CD14-positive monocyte (primary cell): ENCODE measurements around the gene PACSIN1. TPM values are rescaled to one million over a fixed set of nuclear protein-coding genes. Genes with fewer than 3 reads are reported as not detected.
A peak's percentile ranks its signal among the peaks of the same experiment; 100 is the strongest.

Experiments
- DNase-seq, 3 donors: peaks; one replicate each; pipeline ENCODE4 v3.0.0-alpha.2; 2011 to 2022
- H2AFZ ChIP-seq: 2 replicates; pipeline ENCODE4 v1.6.0; 2012; ENCODE audit warnings: mild to moderate bottlenecking, low read depth, low read length, inconsistent platforms; ENCODE audit not compliant: insufficient read depth, poor library complexity, severe bottlenecking
- H3K27ac ChIP-seq, 2 donors: 1 replicate in 1 of 2; 2 replicates in 1 of 2; pipeline ENCODE4 v1.5.1; 2012 to 2013; ENCODE audit warnings: low read length in 2 of 2, control low read depth in 1 of 2, inconsistent platforms in 1 of 2, low read depth in 1 of 2, mild to moderate bottlenecking in 1 of 2
- H3K27me3 ChIP-seq, 2 donors: one replicate each; pipeline versions ENCODE4 v1.6.0 to v1.6.1; 2011 to 2013; ENCODE audit warnings: low read length in 2 of 2; ENCODE audit not compliant: control insufficient read depth in 2 of 2, insufficient read depth in 2 of 2
- H3K36me3 ChIP-seq, 2 donors: replicated peaks in 1 of 2; 1 replicate in 1 of 2; 2 replicates in 1 of 2; pipeline versions ENCODE4 v1.5.1 to v1.6.1; 2012 to 2013; ENCODE audit warnings: low read length in 2 of 2, control low read depth in 1 of 2, inconsistent platforms in 1 of 2, mild to moderate bottlenecking in 1 of 2; ENCODE audit not compliant: insufficient read depth in 2 of 2, control insufficient read depth in 1 of 2
- H3K4me1 ChIP-seq, 2 donors: 1 replicate in 1 of 2; 2 replicates in 1 of 2; pipeline versions ENCODE4 v1.5.1 to v1.6.1; 2012 to 2013; ENCODE audit warnings: low read length in 2 of 2, control low read depth in 1 of 2, inconsistent platforms in 1 of 2, mild to moderate bottlenecking in 1 of 2, moderate library complexity in 1 of 2; ENCODE audit not compliant: insufficient read depth in 2 of 2, control insufficient read depth in 1 of 2
- H3K4me2 ChIP-seq: replicated peaks from 2 replicates; pipeline ENCODE3; 2012; ENCODE audit warnings: low read length, moderate library complexity, mild to moderate bottlenecking; ENCODE audit not compliant: poor library complexity, severe bottlenecking; ENCODE audit errors: extremely low read depth
- H3K4me3 ChIP-seq, 3 experiments: fragments of 200-600 bp in 1 of 3; sonication (generic) in 1 of 3; replicated peaks in 1 of 3; 1 replicate in 2 of 3; 2 replicates in 1 of 3; pipeline ENCODE4 v1.5.1; 2011 to 2013; ENCODE audit warnings: low read length in 3 of 3, mild to moderate bottlenecking in 3 of 3, control low read depth in 2 of 3, low read depth in 2 of 3, inconsistent platforms in 1 of 3, moderate library complexity in 1 of 3
- H3K79me2 ChIP-seq: 2 replicates; pipeline ENCODE4 v1.6.0; 2012; ENCODE audit warnings: mild to moderate bottlenecking, control low read depth, inconsistent platforms, low read length, moderate library complexity; ENCODE audit not compliant: insufficient read depth
- H3K9ac ChIP-seq: 2 replicates; pipeline ENCODE4 v1.6.0; 2017; ENCODE audit warnings: low read length, mild to moderate bottlenecking; ENCODE audit not compliant: insufficient read depth, poor library complexity, severe bottlenecking
- H3K9me3 ChIP-seq, 2 donors: replicated peaks in 1 of 2; 1 replicate in 1 of 2; 2 replicates in 1 of 2; pipeline versions ENCODE4 v1.5.1 to v1.6.1; 2012 to 2013; ENCODE audit warnings: low read length in 2 of 2, control low read depth in 1 of 2; ENCODE audit not compliant: control insufficient read depth in 1 of 2, insufficient read depth in 1 of 2
- H4K20me1 ChIP-seq: 2 replicates; pipeline ENCODE4 v1.6.0; 2012; ENCODE audit warnings: mild to moderate bottlenecking, low read length, control low read depth, moderate library complexity; ENCODE audit not compliant: insufficient read depth
- H3K27ac Mint-ChIP-seq, 7 donors: one replicate each; pipeline ENCODE4 v1.8.0; 2020; ENCODE audit warnings: mild to moderate bottlenecking in 7 of 7, mixed read lengths in 7 of 7, moderate library complexity in 6 of 7, inconsistent platforms in 2 of 7
- H3K27me3 Mint-ChIP-seq, 3 donors: one replicate each; pipeline ENCODE4 v1.8.0; 2021 to 2022; ENCODE audit warnings: low read depth in 3 of 3, mild to moderate bottlenecking in 3 of 3, mixed read lengths in 3 of 3, moderate library complexity in 3 of 3, inconsistent platforms in 1 of 3
- H3K36me3 Mint-ChIP-seq, 2 donors: one replicate each; pipeline ENCODE4 v1.8.0; 2020; ENCODE audit warnings: mixed read lengths in 2 of 2, inconsistent platforms in 1 of 2, mild to moderate bottlenecking in 1 of 2
- H3K4me1 Mint-ChIP-seq: one replicate; pipeline ENCODE4 v1.8.0; 2020; ENCODE audit warnings: mild to moderate bottlenecking, mixed read lengths
- H3K4me3 Mint-ChIP-seq, 2 donors: one replicate each; pipeline ENCODE4 v1.8.0; 2020; ENCODE audit warnings: mild to moderate bottlenecking in 2 of 2, mixed read lengths in 2 of 2, moderate library complexity in 1 of 2
- H3K9me3 Mint-ChIP-seq, 7 donors: one replicate each; pipeline ENCODE4 v1.8.0; 2020 to 2022; ENCODE audit warnings: mixed read lengths in 7 of 7, mild to moderate bottlenecking in 6 of 7, moderate library complexity in 6 of 7, inconsistent platforms in 2 of 7
- CTCF ChIP-seq: fragments of 200-600 bp; IDR thresholded peaks from one replicate; pipeline ENCODE4 v1.8.0; 2022; ENCODE audit warnings: antibody characterized with exemption, mild to moderate bottlenecking
- WGBS: methylation state at CpG from one replicate; pipeline ENCODE4 v1.1.5; 2013; ENCODE audit warnings: missing lambda C conversion rate; ENCODE audit not compliant: insufficient coverage; 5-methylcytosine and 5-hydroxymethylcytosine counted together
- intact Hi-C, 2 donors: fragments of 100-400 bp; cut with micrococcal nuclease; formaldehyde crosslinking; loops; one replicate each; pipeline versions ENCODE4 v1.15.0 to v1.15.1; 2023
- polyA plus RNA-seq, 3 donors: library from polyadenylated mRNA; depleted of rRNA in 1 of 3; unstranded in 2 of 3; stranded (reverse) in 1 of 3; fragments of 300-500 nt in 2 of 3; fragments of >200 nt in 1 of 3; fragmentation: Illumina TruSeq in 2 of 3; gene quantifications; 1 replicate in 2 of 3; 2 replicates in 1 of 3; pipeline ENCODE4 v1.2.3, GENCODE V29; 2012 to 2021

The PACSIN1 gene
- polyA plus RNA-seq, 3 donors = not detected

DNA sequence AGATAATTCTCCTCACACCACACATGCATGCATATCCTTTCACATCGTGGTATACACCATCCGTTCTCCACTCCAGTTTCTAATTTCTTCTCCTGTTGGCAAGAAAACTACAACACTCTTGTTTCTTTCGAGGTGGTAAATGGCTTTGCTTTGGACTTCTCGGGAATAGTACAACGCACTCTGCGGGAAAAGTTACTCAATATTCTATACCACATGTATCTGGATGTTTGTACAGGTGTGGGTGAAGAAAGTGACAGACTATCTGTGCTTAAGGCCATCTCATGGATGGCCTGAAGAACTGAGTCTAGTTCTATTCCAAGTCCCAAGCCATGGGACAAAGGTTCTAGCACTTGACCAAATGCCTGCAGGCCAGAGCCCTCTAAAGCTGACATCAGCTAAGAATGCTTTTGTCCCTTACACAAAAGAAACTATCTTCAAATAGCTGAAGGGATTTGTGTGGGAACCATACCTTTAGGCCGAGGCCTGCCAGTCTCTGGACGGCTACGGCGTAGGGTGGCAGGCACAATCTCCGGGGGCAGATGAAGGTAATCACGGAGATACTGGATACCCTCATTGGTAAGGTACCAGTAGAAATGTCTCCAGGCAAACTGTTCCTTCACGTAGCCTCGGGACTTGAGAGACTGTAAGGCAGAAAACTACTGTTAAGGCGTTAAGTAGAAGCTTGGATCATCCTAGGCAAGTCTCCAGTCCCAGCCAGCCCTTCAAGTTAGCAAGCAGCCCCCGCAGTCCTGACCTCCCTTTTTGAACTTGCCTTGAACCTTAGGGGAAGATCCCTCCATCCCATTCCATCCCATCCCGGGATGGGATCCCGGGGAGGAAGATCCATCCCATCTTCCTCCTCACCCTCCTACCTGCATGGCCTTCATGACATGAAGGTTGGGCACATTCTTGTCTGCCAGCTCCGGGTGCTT is 41.4 kb upstream of the PACSIN1 start:
- peaks cover 0 to 4% (median 3%) of the 10 kb centered on the region in 3 donors for H3K27me3 Mint-ChIP-seq
- H3K4me1 ChIP-seq = peaks cover 12% of the 10 kb centered on the region in 2 donors
- H2AFZ ChIP-seq = no peak overlapping the region
- no peaks in the 10 kb centered on the region for H3K27me3 ChIP-seq
- TF ChIP-seq CTCF = no peak
- H3K36me3 Mint-ChIP-seq = peaks cover 49 to 55% of the 10 kb centered on the region in 2 donors
- peaks cover 51 to 55% of the 10 kb centered on the region in 2 donors for H3K36me3 ChIP-seq
- peak overlapping the region; percentile 93 for H3K4me3 Mint-ChIP-seq
- WGBS = 94% methylated on average over 12 of the region's 19 CpGs
- peak overlapping the region; percentile 78 to 87 for H3K27ac ChIP-seq
- peaks cover 15% of the 10 kb centered on the region for H3K4me1 Mint-ChIP-seq
- intact Hi-C loops = loop anchor here (2.0 to 5.0 kb wide), 2 partner anchors 176 to 637 kb away; partner anchors contain the start of genes LEMD2 (in 1 of the 2) and SMIM29 (in 1 of the 2)
- H3K79me2 ChIP-seq = peaks cover 46% of the 10 kb centered on the region
- H3K4me3 ChIP-seq = peak overlapping the region; percentile 72 to 83 (median 83)
- peak overlapping the region in 6 of 7 donors; percentile 95 to 97 (median 96) for H3K27ac Mint-ChIP-seq
- H4K20me1 ChIP-seq = peaks cover 40% of the 10 kb centered on the region
- DNase-seq = no peak
- peak overlapping the region; percentile 93 for H3K9ac ChIP-seq
- H3K4me2 ChIP-seq = peak overlapping the region; percentile 83
- no peaks in the 10 kb centered on the region for H3K9me3 ChIP-seq
- peaks cover 0 to 4% (median 0%) of the 10 kb centered on the region in 7 donors for H3K9me3 Mint-ChIP-seq

- peaks cover 15% of the 10 kb centered on the region for H3K4me1 Mint-ChIP-seq
- Histone ChIP-seq H4K20me1 (peaks cover 33% of the 10 kb centered on the region), H3K4me2 (peak overlapping the region; percentile 83), H3K27ac (peak overlapping the region; percentile 78 to 87), H3K4me3 (peak overlapping the region; percentile 72 to 83 (median 83)), H3K27me3 (no peaks in the 10 kb centered on the region), H3K9me3 (no peaks in the 10 kb centered on the region), H2AFZ (peak overlapping the region; percentile 87), H3K4me1 (peaks cover 12% of the 10 kb centered on the region in 2 donors), H3K9ac (peak overlapping the region; percentile 93), H3K79me2 (peaks cover 45% of the 10 kb centered on the region), H3K36me3 (peaks cover 45 to 48% of the 10 kb centered on the region in 2 donors)
- peak in 1 of 3 donors; percentile 12 for DNase-seq
- peaks cover 0 to 4% (median 0%) of the 10 kb centered on the region in 7 donors for H3K9me3 Mint-ChIP-seq
- peaks cover 0 to 5% (median 4%) of the 10 kb centered on the region in 3 donors for H3K27me3 Mint-ChIP-seq
- WGBS = 8% methylated on average over 5 of the region's 10 CpGs
- peak overlapping the region; percentile 95 to 97 (median 97) for H3K27ac Mint-ChIP-seq
- H3K4me3 Mint-ChIP-seq = peak overlapping the region; percentile 93
- peaks cover 47 to 49% of the 10 kb centered on the region in 2 donors for H3K36me3 Mint-ChIP-seq
- intact Hi-C loops = loop anchor here (2.0 to 5.0 kb wide), 2 partner anchors 176 to 638 kb away; partner anchors contain the start of genes LEMD2 (in 1 of the 2) and SMIM29 (in 1 of the 2)
- no peak for TF ChIP-seq CTCF
Measured at GRCh38 chr6:34425132-34425497, 40.8 kb upstream of the PACSIN1 start.
